Measurements from ENCODE around the gene REPIN1.
"Not testable (repeated sequence)": the region's sequence is repeated elsewhere in the genome, so short reads cannot be mapped to it uniquely, and the experiment has no call there.

The REPIN1 gene

DNA sequence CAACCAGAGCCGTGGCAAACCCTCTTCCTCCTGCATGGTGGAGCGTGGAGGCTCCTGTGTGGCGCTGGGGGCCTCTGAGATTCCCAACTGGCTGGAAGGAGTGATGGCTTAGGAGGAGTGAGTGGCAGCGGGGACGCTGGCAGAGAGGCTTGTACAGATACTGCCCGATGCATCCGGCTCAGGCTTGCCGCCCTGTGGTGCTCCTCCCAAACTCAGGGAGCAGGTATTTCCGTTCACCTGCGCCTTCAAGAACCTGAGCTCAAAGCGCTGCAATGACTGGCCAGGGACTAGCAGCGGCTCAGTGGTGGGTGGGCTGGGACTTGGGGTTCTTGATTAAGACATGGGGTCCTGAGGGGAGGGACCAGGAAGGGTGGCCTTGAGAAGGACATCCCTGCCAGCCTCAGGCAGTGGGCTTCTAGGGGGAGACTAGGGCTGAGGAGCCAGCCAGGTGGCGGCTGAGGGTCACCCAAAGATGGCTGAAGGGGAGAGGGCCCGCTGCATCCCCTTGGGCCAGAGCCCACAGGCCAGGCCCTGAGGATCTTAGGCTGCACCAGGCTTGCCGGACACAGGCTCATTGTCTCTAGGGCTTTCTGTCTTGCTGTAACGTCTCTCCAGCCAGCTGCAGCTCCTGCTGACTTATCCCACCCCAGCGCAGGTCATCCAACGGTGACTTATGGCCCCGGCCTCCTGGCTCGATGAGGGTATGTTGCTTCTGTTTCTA lies 13.7 kb downstream of the REPIN1 start:
- TF ChIP-seq, protein P1, sequence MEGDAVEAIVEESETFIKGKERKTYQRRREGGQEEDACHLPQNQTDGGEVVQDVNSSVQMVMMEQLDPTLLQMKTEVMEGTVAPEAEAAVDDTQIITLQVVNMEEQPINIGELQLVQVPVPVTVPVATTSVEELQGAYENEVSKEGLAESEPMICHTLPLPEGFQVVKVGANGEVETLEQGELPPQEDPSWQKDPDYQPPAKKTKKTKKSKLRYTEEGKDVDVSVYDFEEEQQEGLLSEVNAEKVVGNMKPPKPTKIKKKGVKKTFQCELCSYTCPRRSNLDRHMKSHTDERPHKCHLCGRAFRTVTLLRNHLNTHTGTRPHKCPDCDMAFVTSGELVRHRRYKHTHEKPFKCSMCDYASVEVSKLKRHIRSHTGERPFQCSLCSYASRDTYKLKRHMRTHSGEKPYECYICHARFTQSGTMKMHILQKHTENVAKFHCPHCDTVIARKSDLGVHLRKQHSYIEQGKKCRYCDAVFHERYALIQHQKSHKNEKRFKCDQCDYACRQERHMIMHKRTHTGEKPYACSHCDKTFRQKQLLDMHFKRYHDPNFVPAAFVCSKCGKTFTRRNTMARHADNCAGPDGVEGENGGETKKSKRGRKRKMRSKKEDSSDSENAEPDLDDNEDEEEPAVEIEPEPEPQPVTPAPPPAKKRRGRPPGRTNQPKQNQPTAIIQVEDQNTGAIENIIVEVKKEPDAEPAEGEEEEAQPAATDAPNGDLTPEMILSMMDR (conservative IDR thresholded peaks at IDR 0.05), result no peak
- peak overlapping the region; percentile 41 for H3K27ac ChIP-seq

DNA sequence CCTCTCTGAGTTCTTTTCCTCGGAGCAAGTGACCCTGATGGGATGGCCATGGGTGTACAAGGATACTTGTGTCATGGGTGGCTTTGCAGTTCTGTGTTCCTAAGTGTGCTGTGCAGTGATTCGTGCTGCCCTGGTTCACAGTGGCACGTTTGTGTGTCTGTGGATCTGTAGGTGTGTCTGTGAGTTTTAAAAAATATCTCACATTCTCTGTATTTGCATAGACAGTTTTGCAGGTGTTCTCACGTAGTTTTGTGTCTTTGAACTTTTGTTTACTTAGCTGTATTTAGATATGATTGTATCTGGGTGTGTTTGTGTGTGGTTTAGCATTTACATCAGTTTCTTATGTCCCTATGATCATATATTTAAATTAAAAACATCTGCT lies 14.2 kb downstream of the REPIN1 start:
- peak overlapping the region; percentile 41 for H3K27ac ChIP-seq
- TF ChIP-seq, protein P1 (conservative IDR thresholded peaks at IDR 0.05), result no peak

DNA sequence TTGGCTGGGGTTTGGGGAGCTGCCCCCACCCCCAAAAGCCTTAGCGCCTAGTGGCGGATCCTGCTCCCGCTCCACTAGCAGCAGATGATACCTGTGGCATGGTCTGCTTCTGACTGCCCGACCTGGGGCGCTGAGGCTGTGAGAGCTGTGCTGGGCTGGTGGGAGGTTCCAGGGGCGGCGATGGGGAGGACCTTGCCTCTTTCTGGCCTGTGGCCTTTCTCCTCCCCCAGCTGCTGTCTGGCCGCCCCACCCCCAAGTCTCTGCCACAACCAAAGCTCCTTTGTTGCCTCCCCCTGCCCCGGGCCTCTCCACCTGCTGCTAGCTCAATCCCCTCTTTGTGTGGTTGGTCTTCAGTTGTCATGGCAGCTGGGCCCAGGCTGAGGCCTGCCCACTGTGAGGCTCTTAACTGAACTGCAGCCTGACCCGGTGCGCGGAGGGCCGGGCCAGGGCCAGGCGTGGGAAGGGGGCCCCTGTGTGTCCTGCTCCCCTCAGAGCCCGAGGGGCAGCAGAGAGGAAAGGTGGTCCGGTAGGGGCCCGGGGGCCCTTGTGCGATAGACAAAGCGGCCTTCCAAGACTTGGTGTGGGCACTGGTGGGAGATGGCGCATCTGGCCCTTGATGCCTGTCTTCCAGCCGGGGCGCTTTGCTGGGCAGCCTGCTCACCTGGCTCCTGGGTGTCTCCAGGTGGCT lies 15.2 kb downstream of the REPIN1 start:
- TF ChIP-seq, protein P1 (conservative IDR thresholded peaks at IDR 0.05), result no peak
- H3K27ac ChIP-seq, result peak overlapping the region; percentile 41

DNA sequence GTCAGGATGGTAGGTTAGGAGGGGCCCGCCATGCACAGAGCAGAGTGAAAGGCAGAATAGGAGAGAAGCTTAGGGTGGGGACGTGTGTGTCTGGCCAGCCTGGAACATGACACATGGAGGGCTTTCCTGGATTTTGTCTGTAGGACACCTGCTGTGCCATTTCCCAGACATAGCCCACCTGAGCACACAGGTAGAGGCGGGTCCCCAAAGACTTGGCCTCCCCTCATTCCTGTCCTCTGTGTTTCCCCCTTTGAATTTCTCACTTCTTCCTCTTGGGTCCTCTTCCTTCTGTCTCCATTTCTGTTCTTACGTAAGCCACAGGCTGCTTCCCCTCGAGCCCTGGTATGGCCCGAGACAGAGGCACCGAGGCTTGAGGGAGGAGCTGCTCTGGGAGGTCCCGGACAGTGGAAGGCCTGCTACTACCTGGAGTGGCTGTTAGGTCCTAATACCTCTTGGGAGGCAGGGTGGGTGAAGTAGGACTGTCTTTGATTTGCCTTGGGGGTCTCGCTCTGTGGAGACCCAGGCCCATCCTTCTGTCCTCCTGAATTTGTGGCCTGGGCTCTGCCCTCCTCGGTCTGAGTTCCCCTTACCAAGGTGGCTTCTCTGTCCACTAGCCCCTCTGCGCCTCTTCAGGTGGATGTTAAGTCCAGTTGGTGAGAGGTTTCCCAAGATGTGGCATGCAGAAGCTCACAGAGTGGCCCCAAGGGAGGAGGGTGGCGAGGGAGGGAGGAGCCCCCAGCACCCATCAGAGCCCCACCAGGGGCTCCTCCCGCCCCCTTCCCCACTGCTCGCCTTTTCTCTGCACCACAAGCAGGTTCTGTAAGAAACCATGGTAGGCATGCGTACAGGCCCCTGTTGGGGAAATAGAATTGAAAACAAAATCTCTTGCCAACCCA lies 16.0 kb downstream of the REPIN1 start:
- TF ChIP-seq, protein P1 (conservative IDR thresholded peaks at IDR 0.05), result no peak
- no peak overlapping the region for H3K27ac ChIP-seq

DNA sequence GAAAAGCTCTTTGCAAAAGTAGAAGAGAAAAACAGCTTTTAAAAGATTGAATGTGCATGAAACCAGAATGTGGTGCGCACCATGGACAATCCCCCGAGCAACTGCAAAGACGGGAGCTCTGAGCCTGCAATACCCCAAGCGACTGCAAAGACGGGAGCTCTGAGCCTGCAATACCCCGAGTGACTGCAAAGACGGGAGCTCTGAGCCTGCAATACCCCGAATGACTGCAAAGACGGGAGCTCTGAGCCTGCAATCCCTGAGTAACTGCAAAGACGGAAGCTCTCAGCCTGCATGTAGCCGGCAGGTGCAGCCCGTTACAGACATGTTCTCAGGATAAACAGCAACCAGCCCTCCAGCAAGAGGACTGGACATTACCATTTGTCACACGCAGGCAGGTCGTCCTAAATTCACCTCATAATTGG lies 16.7 kb downstream of the REPIN1 start:
- TF ChIP-seq, protein P1 (conservative IDR thresholded peaks at IDR 0.05), result no peak
- no peak overlapping the region for H3K27ac ChIP-seq

DNA sequence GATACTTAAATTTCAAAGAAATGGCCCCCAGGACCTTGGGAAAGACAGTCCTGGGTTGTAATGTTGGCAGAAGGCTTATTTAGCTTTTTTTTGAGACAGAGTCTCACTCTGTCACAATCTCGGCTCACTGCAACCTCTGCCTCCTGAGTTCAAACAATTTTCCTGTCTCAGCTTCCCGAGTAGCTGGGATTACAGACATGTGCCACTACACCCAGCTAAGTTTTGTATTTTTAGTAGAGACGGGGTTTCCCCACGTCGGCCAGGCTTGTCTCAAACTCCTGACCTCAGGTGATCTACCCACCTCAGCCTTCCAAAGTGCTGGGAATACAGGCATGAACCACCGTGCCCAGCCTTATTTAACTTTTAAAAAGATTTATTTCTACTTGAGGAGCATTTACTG lies 17.3 kb downstream of the REPIN1 start:
- not testable (repeated sequence) for H3K27ac ChIP-seq

GRCh38 chr7:150388306-150388705 lies 19.7 kb downstream of the REPIN1 start:
- no peak overlapping the region for H3K27ac ChIP-seq
- TF ChIP-seq, protein P1 (conservative IDR thresholded peaks at IDR 0.05), result no peak

Measured in VCaP (cell line).